ENCODE results near the gene LCN6. TPM values are rescaled to one million over a fixed set of nuclear protein-coding genes. Genes with fewer than 3 reads are reported as not detected.

The LCN6 gene
- total and polyA plus RNA-seq, 4 donors: 1.4 to 12.3 (median 8.6) TPM; not detected in 1

DNA sequence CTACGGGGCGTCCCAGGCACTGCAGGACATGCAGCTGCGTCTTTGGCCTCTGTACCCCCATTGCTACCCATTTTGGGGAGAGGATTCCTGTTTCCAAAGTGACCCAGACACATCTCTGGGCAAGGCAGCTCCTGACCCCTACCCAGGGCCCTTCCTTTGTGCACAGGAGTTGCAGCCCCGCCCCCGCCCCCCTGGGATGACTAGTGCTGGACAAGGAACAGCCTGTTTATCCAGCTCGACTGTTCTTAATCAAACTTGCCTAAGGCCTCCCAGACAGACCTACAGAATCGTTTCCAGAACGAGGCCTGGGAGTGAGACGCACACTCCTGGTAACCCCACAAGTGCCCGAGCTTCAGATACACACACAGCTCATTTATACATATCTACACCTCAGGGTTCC lies 22.7 kb downstream of the LCN6 start:
- H3K36me3 ChIP-seq (ENCODE audit: control insufficient read depth in 4 of 4, insufficient read depth in 4 of 4, low read length in 4 of 4): peaks cover 5 to 47% (median 24%) of the 10 kb centered on the region in 4 donors

DNA sequence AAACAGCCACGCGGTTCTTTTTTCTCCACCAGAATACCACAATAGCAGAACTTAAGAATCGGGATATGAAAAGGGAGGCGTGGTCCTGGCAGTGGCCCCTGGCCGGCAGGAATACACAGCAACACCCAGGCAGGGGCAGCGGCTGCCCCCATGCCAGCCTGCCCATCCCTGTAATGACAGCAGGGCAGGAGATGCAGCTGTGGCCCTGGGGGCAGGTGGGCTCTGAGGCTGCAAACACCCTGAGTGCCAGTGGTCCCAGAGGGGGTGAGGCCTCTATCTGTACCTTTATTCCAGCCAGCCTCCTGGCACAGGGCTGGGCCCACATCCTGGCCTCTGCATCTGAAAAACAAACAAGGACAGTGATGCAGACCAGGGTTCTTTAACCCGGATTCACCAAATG lies 23.6 kb downstream of the LCN6 start:
- H3K4me1 ChIP-seq (ENCODE audit: control insufficient read depth in 5 of 5, insufficient read depth in 5 of 5, low read length in 5 of 5): peaks cover 0 to 43% (median 23%) of the 10 kb centered on the region in 5 donors
- DNase-seq (no peak), ATAC-seq (ENCODE audit: insufficient read depth, low FRiP score) (no peak)
- 67 to 74% methylated on average over 7 of the region's 7 CpGs for WGBS, 2 donors
- no peak overlapping the region for H3K27ac ChIP-seq (ENCODE audit: low read depth in 1 of 2, low read length in 1 of 2)
- TF ChIP-seq, protein P1, sequence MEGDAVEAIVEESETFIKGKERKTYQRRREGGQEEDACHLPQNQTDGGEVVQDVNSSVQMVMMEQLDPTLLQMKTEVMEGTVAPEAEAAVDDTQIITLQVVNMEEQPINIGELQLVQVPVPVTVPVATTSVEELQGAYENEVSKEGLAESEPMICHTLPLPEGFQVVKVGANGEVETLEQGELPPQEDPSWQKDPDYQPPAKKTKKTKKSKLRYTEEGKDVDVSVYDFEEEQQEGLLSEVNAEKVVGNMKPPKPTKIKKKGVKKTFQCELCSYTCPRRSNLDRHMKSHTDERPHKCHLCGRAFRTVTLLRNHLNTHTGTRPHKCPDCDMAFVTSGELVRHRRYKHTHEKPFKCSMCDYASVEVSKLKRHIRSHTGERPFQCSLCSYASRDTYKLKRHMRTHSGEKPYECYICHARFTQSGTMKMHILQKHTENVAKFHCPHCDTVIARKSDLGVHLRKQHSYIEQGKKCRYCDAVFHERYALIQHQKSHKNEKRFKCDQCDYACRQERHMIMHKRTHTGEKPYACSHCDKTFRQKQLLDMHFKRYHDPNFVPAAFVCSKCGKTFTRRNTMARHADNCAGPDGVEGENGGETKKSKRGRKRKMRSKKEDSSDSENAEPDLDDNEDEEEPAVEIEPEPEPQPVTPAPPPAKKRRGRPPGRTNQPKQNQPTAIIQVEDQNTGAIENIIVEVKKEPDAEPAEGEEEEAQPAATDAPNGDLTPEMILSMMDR (IDR thresholded peaks at IDR 0.05; ENCODE audit: control extremely low read depth, extremely low read depth): no peak
- no peaks in the 10 kb centered on the region for H3K27me3 ChIP-seq (ENCODE audit: control insufficient read depth in 3 of 3, insufficient read depth in 3 of 3, low read length in 2 of 3)
- H3K4me3 ChIP-seq: no peak overlapping the region
- no peak overlapping the region for H3K9ac ChIP-seq (ENCODE audit: insufficient read depth in 1 of 2, low read length in 2 of 2)
- peaks cover 5 to 47% (median 24%) of the 10 kb centered on the region in 4 donors for H3K36me3 ChIP-seq (ENCODE audit: control insufficient read depth in 4 of 4, insufficient read depth in 4 of 4, low read length in 4 of 4)
- no peaks in the 10 kb centered on the region for H3K9me3 ChIP-seq (ENCODE audit: control insufficient read depth in 4 of 4, insufficient read depth in 3 of 4, low read length in 3 of 4)

More for the DNA sequence above, 22.7 kb downstream of the LCN6 start:
- Histone ChIP-seq H3K27ac (ENCODE audit: low read depth in 1 of 2, low read length in 1 of 2) (peak overlapping the region in 1 of 2 donors; percentile 0), H3K9ac (ENCODE audit: insufficient read depth in 1 of 2, low read length in 2 of 2) (no peak overlapping the region), H3K27me3 (ENCODE audit: control insufficient read depth in 3 of 3, insufficient read depth in 3 of 3, low read length in 2 of 3) (no peaks in the 10 kb centered on the region), H3K9me3 (ENCODE audit: control insufficient read depth in 4 of 4, insufficient read depth in 3 of 4, low read length in 3 of 4) (no peaks in the 10 kb centered on the region), H3K4me1 (ENCODE audit: control insufficient read depth in 5 of 5, insufficient read depth in 5 of 5, low read length in 5 of 5) (peaks cover 0 to 37% (median 18%) of the 10 kb centered on the region in 5 donors), H3K4me3 (no peak overlapping the region)
- WGBS, 2 donors: 73 to 78% methylated on average over 10 of the region's 10 CpGs
- TF ChIP-seq, protein P1 (IDR thresholded peaks at IDR 0.05; ENCODE audit: control extremely low read depth, extremely low read depth): no peak
- no peak for ATAC-seq (ENCODE audit: insufficient read depth, low FRiP score)
- no peak for DNase-seq

DNA sequence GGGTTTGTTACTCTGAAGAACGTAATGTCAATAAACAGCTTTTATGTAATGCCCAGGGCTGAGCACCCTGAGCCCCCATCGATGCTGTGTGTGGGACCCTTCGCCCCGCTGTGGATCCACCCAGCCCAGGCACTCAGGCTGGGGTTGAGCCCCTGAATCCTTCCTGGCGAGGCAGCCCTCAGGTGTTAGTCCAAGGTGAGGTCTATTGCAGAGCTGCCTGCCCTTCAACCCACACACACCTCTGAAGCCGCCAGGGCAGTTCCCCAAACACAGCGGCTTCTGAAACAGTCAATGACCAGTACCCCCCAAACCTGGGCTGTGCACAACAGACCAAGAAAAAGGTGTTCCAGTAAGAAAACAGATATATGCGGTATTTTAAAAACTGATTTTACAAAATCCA lies 24.3 kb downstream of the LCN6 start:
- no peak for DNase-seq
- Histone ChIP-seq H3K27me3 (ENCODE audit: control insufficient read depth in 3 of 3, insufficient read depth in 3 of 3, low read length in 2 of 3) (no peaks in the 10 kb centered on the region), H3K9me3 (ENCODE audit: control insufficient read depth in 4 of 4, insufficient read depth in 3 of 4, low read length in 3 of 4) (no peaks in the 10 kb centered on the region), H3K36me3 (ENCODE audit: control insufficient read depth in 4 of 4, insufficient read depth in 4 of 4, low read length in 4 of 4) (peaks cover 5 to 47% (median 24%) of the 10 kb centered on the region in 4 donors), H3K4me1 (ENCODE audit: control insufficient read depth in 5 of 5, insufficient read depth in 5 of 5, low read length in 5 of 5) (peaks cover 0 to 39% (median 23%) of the 10 kb centered on the region in 5 donors), H3K9ac (ENCODE audit: insufficient read depth in 1 of 2, low read length in 2 of 2) (no peak overlapping the region), H3K4me3 (no peak overlapping the region), H3K27ac (ENCODE audit: low read depth in 1 of 2, low read length in 1 of 2) (no peak overlapping the region)
- TF ChIP-seq, protein P1 (IDR thresholded peaks at IDR 0.05; ENCODE audit: control extremely low read depth, extremely low read depth): no peak
- 92 to 94% methylated on average over 8 of the region's 8 CpGs for WGBS, 2 donors
- ATAC-seq (ENCODE audit: insufficient read depth, low FRiP score): no peak

Measured in lung (tissue), 12 donors.